NCI-H2107 treated with DMSO at 0.1 percent for 48 hours (cell line): ENCODE results near the gene UMOD.

Experiments used
- DNase-seq: peaks from one replicate; lab custom pipeline; 2025; ENCODE audit not compliant: unreplicated experiment; lab: John Stamatoyannopoulos, UW

The UMOD gene

GRCh38 chr16:20302389-20302788 lies 50.1 kb downstream of the UMOD start:
- DNase-seq = no peak

DNA sequence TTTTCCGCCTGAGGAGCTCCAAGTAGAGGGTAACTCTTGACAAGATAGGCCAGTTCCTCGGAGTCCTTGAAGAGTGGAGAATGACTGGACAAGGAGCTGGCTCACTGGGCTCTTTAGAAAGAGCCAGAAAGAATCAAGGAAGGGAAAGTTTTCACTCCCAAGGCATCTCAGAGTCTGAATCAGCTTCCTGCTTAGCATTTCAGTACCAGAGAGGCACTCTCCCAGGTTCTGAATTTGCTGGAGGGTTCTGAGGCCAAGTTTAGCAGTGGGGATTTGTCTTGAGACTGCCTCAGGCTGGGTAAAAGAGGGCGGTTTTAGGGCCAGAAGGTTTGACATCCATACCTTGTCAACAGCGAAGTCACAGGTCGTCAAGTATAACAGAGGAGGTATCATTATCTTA lies 50.7 kb downstream of the UMOD start:
- no peak for DNase-seq

DNA sequence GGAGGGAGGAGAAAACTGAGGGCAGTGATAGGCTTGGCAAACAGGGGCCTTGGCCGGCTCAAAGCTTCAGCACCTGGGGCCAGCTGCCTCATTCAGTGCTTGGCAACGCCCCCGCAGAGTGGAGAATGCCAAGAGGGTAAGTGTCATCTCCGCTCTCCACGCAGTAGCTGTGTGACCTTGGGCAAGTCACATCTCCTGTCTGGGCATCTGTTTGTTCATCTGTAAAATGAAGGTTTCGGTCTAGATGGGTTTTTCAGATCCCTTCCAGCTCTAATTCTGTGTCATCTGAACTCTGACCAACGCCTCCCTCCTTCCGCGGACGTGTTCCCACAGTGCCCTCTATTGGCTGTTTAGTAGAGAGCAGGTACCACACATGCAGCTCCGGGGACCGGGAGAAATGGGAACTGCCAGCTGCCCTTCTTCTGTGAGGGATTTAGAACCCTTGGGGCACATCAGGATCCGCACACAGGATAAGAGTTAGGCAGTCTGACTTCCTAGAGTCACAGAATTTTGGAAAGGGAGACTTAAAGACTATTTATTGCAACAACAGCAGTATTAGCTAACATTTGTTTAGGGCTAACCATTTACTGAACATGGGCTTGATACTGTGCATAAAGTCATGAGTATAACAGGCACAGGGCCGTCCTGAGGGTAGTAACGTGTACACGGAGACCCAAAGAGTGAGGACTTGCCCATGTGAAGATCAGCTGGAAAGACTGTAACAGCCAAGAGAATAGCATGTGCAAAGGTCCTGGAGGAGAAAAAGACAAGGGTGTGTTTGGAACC lies 52.0 kb downstream of the UMOD start:
- DNase-seq = peak; percentile 82

GRCh38 chr16:20298452-20298851 lies 54.1 kb downstream of the UMOD start:
- DNase-seq = no peak

DNA sequence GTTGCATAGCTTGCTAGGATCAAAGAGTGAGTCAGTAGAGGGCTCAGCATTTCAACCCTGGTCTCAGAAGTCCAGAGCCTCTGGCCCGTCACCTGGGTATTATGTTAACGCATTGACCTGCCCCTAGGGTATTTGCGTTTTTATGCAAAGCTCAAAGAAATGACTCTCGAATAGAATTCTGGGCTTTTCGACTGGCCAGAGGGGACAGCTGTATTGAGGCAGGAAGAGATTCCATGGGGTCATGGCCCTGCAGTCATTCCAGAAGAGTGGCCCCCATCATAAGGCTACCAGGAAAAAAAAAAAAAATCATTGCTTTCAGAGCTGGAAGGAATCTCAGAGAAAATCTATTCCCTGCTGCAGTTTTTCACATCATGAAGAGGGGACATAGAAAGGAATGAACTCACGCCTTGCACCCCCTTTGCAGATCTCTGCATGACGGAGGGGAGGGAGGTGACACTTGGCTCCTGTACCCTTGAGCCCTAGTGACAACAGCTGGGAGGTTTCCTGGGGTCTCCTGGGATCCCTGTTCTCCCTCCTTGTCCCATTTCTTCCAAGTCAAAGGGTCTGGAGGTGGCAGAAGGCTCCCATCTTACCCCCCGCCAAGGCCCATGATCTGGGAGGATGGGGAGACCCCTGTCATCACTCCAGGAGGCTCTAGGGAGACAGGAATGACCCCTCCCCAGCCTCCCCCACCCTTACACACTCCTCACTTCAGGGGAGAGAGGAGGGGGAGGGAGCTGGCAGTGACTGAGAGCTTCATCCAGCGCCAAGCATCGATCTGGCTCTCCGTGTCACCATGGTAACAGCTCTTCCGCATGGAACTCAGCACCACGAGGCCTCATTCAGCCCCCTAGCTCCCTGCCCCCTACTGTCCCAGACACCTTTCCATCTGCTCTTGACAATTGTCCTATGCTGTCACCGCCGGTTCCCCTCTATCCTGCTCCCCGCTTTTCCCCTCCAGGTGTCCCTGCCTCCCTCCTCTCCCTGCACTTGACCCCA lies 61.0 kb downstream of the UMOD start:
- peak; percentile 21 for DNase-seq

DNA sequence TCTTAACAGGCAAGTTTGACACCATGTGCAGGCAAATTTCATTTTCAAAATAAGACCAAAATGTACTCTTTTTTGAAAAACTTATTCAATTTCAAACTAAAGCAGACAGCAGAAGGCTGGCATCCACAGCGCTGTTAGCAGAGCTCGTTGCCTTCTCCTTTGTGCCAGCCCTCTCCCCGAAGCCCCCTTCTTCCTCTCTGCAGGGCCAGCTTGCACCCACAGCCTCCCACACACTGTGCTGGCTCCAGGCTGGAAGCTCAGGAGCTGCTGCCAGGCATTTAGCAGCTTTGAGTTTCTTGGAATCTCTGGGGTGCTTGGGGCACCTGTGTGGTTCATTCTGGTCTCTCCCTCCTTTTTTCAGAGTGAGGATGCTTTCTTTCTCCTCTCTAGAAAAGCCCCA lies 62.9 kb downstream of the UMOD start:
- no peak for DNase-seq

DNA sequence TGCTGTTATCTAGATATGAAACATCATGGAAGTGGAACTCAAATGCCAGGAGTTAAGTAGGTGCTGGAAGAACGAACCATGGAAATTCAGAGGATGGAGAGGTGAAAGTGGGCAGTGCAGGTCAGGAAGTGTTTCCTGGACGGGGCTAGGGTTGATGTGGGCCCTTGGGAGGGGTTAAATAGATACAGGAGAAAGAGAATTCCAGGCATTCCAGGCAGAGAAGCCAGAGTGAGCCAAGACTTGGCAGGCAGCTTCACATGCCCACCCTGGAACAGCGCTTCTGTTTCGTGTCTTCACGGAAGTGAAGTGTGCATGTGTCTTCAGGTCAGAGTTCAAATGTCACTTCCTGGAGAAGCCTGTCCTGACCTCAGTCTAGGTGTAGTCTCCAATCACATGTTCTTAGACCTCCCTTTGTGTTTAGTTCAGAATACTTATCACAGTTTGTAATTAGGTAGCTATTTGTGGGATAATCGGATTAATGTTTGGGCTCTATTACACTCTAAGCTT lies 66.5 kb downstream of the UMOD start:
- no peak for DNase-seq
